Stomach (tissue), 9 donors: Measurements from ENCODE around the gene MEIOSIN. TPM values are rescaled to one million over a fixed set of nuclear protein-coding genes. Genes with fewer than 3 reads are reported as not detected.
A peak's percentile ranks its signal among the peaks of the same experiment; 100 is the strongest.

Experiments
- DNase-seq, 2 donors: peaks; one replicate each; pipeline versions ENCODE4 v3.0.0 to v3.0.0-alpha.2; 2013 to 2019
- H3K27ac ChIP-seq, 5 donors: fragments of 200-600 bp in 4 of 5; sonication (generic) in 4 of 5; one replicate each; pipeline ENCODE4 v1.5.1; 2013 to 2019; ENCODE audit warnings: mild to moderate bottlenecking in 1 of 5, moderate library complexity in 1 of 5
- H3K27me3 ChIP-seq, 3 donors: fragments of 200-600 bp; sonication (generic); one replicate each; pipeline ENCODE4 v1.5.1; 2017 to 2019; ENCODE audit warnings: mixed run types in 1 of 3
- H3K36me3 ChIP-seq, 4 donors: fragments of 200-600 bp; sonication (generic); 1 replicate in 3 of 4; 2 replicates in 1 of 4; pipeline ENCODE4 v1.5.1; 2016 to 2019
- H3K4me1 ChIP-seq, 4 donors: fragments of 200-600 bp; sonication (generic); one replicate each; pipeline ENCODE4 v1.5.1; 2016 to 2019
- H3K4me3 ChIP-seq, 4 donors: fragments of 200-600 bp; sonication (generic) in 3 of 4; one replicate each; pipeline ENCODE4 v1.5.1; 2016 to 2019; ENCODE audit warnings: mild to moderate bottlenecking in 1 of 4
- H3K9me3 ChIP-seq, 4 donors: fragments of 200-600 bp; sonication (generic); one replicate each; pipeline ENCODE4 v1.5.1; 2016 to 2019
- EP300 ChIP-seq: sonication (generic); formaldehyde crosslinking; IDR thresholded peaks from one replicate; pipeline ENCODE4 v1.6.1; 2017; ENCODE audit warnings: antibody characterized with exemption
- POLR2A ChIP-seq, 4 donors: fragments of 450-650 bp; IDR thresholded peaks; one replicate each; pipeline ENCODE4 v1.6.1; 2016; ENCODE audit warnings: antibody characterized with exemption in 4 of 4, control low read depth in 2 of 4, mild to moderate bottlenecking in 1 of 4, moderate library complexity in 1 of 4
- POLR2AphosphoS5 ChIP-seq, 3 donors: sonication (generic); formaldehyde crosslinking; IDR thresholded peaks; one replicate each; pipeline ENCODE4 v1.6.1; 2016; ENCODE audit warnings: antibody characterized with exemption in 3 of 3
- WGBS, 5 donors: extraction: QIAGEN DNeasy Blood & Tissue Kit in 3 of 5; methylation state at CpG; one replicate each; pipeline versions ENCODE4 v1.1.5 to v1.1.7; 2013 to 2018; 5-methylcytosine and 5-hydroxymethylcytosine counted together
- intact Hi-C: fragments of 100-400 bp; cut with DNase I; formaldehyde crosslinking; loops from one replicate; pipeline ENCODE4 v1.15.1; 2023; ENCODE audit warnings: low total_unique reads
- polyA plus RNA-seq, 3 donors: library from polyadenylated mRNA; stranded (reverse); fragments of 200-250 nt; gene quantifications; one replicate each; pipeline ENCODE4 v1.2.3, GENCODE V29; 2013
- total RNA-seq, 5 donors: library from RNA; depleted of rRNA; stranded (reverse); fragments of >200 nt; gene quantifications; one replicate each; pipeline versions ENCODE4 v1.1.0 to v1.2.3, GENCODE V29; 2014 to 2016
- TF ChIP-seq, protein P1 (sequence below), 7 experiments: fragments of 450-650 bp in 4 of 7; fragments of 200-600 bp in 3 of 7; sonication (generic) in 3 of 7; IDR thresholded peaks; one replicate each; pipeline ENCODE4 v1.5.1; 2016 to 2019; ENCODE audit warnings: antibody characterized with exemption in 7 of 7, control low read depth in 2 of 7, mild to moderate bottlenecking in 1 of 7
- donor health status: healthy with polysubstance abuse.
- donor health status: Bipolar disorder and iron deficiency.
- donor health status: healthy.

The MEIOSIN gene
- total and polyA plus RNA-seq, 8 donors = not detected

- H3K27me3 ChIP-seq = peaks cover 0 to 32% (median 0%) of the 10 kb centered on the region in 3 donors
- 10 to 25% (median 20%) methylated on average over 5 to 24 of the region's 24 CpGs for WGBS, 5 donors
- peak overlapping the region; percentile 89 to 97 (median 92) for H3K27ac ChIP-seq
- no peak for TF ChIP-seq POLR2AphosphoS5 (IDR thresholded peaks at IDR 0.05)
- TF ChIP-seq POLR2A (IDR thresholded peaks at IDR 0.05) = no peak
- TF ChIP-seq EP300 = no peak
- TF ChIP-seq, protein P1, sequence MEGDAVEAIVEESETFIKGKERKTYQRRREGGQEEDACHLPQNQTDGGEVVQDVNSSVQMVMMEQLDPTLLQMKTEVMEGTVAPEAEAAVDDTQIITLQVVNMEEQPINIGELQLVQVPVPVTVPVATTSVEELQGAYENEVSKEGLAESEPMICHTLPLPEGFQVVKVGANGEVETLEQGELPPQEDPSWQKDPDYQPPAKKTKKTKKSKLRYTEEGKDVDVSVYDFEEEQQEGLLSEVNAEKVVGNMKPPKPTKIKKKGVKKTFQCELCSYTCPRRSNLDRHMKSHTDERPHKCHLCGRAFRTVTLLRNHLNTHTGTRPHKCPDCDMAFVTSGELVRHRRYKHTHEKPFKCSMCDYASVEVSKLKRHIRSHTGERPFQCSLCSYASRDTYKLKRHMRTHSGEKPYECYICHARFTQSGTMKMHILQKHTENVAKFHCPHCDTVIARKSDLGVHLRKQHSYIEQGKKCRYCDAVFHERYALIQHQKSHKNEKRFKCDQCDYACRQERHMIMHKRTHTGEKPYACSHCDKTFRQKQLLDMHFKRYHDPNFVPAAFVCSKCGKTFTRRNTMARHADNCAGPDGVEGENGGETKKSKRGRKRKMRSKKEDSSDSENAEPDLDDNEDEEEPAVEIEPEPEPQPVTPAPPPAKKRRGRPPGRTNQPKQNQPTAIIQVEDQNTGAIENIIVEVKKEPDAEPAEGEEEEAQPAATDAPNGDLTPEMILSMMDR (IDR thresholded peaks at IDR 0.05) = no peak
- H3K4me3 ChIP-seq = peak overlapping the region; percentile 61 to 85 (median 83)
- peak in 1 of 2 donors; percentile 68 for DNase-seq
- intact Hi-C loops = no loop called here
- peaks cover 0 to 7% (median 3%) of the 10 kb centered on the region in 4 donors for H3K36me3 ChIP-seq
- H3K4me1 ChIP-seq = peaks cover 46 to 76% (median 68%) of the 10 kb centered on the region in 4 donors
- H3K9me3 ChIP-seq = no peaks in the 10 kb centered on the region
These were observed 33.7 kb downstream of the MEIOSIN start for GRCh38 chr19:45766869-45767346.

DNA sequence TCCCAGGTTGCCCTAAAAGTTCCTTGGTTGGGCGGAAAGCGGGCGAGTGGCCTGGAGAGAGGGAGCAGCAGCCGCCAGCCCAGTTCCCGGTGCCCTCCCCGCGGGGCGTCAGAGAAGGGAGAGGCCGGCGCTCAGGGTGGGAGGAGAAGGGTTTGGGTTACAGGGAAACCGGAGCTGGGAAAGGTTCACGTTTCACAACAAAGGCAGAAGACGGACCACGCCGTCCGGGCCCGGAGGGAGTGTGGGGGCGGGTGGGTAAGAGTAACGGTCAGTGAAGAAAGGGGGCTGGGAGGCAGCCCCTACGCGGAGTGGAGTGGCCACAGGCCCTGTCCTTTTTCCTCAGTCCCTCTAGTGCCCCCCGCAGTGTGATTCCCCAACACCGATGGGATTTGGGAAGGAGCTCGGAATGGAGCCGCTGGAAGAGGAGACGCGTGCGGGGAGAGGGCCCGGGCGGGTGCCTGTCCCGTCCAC lies 34.2 kb downstream of the MEIOSIN start:
- intact Hi-C loops = no loop called here
- H3K27me3 ChIP-seq = peaks cover 0 to 32% (median 0%) of the 10 kb centered on the region in 3 donors
- peak overlapping the region; percentile 89 to 97 (median 92) for H3K27ac ChIP-seq
- peak; percentile 77 to 93 for DNase-seq
- H3K9me3 ChIP-seq = no peaks in the 10 kb centered on the region
- peak overlapping the region; percentile 61 to 85 (median 83) for H3K4me3 ChIP-seq
- peaks cover 52 to 81% (median 73%) of the 10 kb centered on the region in 4 donors for H3K4me1 ChIP-seq
- TF ChIP-seq POLR2AphosphoS5 (IDR thresholded peaks at IDR 0.05) (peak in 2 of 3 donors; percentile 51 to 73), POLR2A (IDR thresholded peaks at IDR 0.05) (no peak), EP300 (no peak)
- TF ChIP-seq, protein P1 (IDR thresholded peaks at IDR 0.05) = no peak
- H3K36me3 ChIP-seq = peaks cover 0 to 12% (median 5%) of the 10 kb centered on the region in 4 donors
- WGBS, 5 donors = 12 to 15% (median 13%) methylated on average over 17 to 31 of the region's 31 CpGs

DNA sequence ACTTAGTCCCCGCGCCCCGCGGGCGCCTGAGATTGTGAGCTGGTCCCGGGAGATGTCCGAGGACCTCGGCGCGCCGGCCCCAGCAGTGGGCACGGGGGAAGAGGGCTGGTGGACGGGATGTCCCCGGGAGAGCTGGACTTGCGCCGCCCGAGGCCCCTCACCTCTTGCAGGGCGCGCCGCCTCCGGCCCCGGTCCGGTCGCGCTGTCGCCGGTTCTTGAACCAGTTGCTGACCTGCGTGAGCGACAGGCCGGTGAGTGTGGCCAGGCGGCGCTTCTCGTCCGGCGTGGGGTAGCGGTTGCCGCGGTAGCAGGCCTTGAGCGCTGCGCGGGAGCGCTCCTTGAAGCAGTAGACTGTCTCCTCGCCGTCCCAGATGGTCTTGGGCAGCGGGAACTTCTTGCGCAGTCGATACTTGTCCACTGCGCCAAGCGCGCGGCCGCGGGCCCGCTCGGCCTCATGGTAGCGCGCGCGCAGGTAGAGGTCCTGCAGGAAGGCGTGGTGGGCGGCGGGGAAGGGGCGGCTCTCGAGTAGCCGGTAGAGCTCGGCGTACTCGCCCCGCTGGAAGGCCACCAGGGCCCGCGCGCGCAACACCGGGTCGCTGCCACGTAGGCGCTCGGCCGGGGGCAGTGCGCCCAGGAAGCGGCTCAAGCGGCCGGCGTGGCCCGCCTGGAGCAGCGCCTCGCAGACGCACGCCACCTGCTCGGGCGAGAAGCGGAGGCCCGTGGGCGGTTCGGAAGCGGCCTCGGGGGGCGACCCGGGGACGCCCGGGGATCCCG lies 34.8 kb downstream of the MEIOSIN start:
- Histone ChIP-seq H3K27ac (peak overlapping the region; percentile 89 to 97 (median 92)), H3K4me3 (peak overlapping the region; percentile 61 to 85 (median 83)), H3K4me1 (peaks cover 58 to 87% (median 80%) of the 10 kb centered on the region in 4 donors), H3K36me3 (peaks cover 0 to 18% (median 8%) of the 10 kb centered on the region in 4 donors), H3K27me3 (peaks cover 0 to 32% (median 0%) of the 10 kb centered on the region in 3 donors), H3K9me3 (no peaks in the 10 kb centered on the region)
- peak; percentile 70 to 89 for DNase-seq
- TF ChIP-seq, protein P1 (IDR thresholded peaks at IDR 0.05) = no peak
- peak in 1 of 3 donors; percentile 66 for TF ChIP-seq POLR2AphosphoS5 (IDR thresholded peaks at IDR 0.05)
- intact Hi-C loops = no loop called here
- WGBS, 5 donors = 0 to 8% (median 1%) methylated on average over 29 to 102 of the region's 102 CpGs

DNA sequence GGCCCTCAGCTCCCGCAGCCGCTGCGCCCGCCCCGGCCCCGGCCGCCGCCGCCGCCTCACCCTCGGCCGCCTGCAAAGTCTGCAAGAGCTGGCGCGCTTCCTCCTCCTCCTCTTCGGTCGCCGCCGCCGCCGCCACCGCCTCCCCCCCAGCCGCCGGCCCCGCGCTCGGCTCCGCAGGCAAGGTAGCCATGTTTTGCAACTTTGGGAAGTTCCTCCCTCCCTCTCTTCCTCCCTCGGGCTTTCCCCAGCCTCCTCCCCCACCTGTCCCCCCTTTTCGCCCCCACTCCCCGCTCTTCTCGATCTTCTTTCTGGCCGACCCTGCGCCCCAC lies 35.4 kb downstream of the MEIOSIN start:
- Histone ChIP-seq H3K9me3 (no peaks in the 10 kb centered on the region), H3K4me3 (peak overlapping the region; percentile 61 to 85 (median 83)), H3K27ac (peak overlapping the region; percentile 89 to 97 (median 92)), H3K36me3 (peaks cover 0 to 24% (median 10%) of the 10 kb centered on the region in 4 donors), H3K4me1 (peaks cover 60 to 92% (median 82%) of the 10 kb centered on the region in 4 donors), H3K27me3 (peaks cover 0 to 32% (median 0%) of the 10 kb centered on the region in 3 donors)
- DNase-seq = peak; percentile 54 to 80
- TF ChIP-seq, protein P1 (IDR thresholded peaks at IDR 0.05) = no peak
- no peak for TF ChIP-seq POLR2A (IDR thresholded peaks at IDR 0.05)
- no peak for TF ChIP-seq EP300
- no peak for TF ChIP-seq POLR2AphosphoS5 (IDR thresholded peaks at IDR 0.05)
- intact Hi-C loops = no loop called here
- WGBS, 5 donors = 0 to 3% (median 1%) methylated on average over 10 to 28 of the region's 33 CpGs
